Measurements from ENCODE around the gene MS4A15. TPM values are rescaled to one million over a fixed set of nuclear protein-coding genes. Genes with fewer than 3 reads are reported as not detected.

The MS4A15 gene
- total and polyA plus RNA-seq, 9 of the 15 experiments (the other 6 are each of a cell fraction or from before 2014, with no cell fraction given), result not detected

- no peak overlapping the region for H3K9ac ChIP-seq (ENCODE audit: insufficient read depth in 1 of 2, low read depth in 2 of 2, low read length in 2 of 2)
- no peaks in the 10 kb centered on the region for H3K9me1 ChIP-seq (ENCODE audit: control insufficient read depth, insufficient read depth, low read length)
- no peaks in the 10 kb centered on the region for H3K36me3 ChIP-seq (ENCODE audit: control insufficient read depth, insufficient read depth, low read length)
- peaks cover 37 to 60% of the 10 kb centered on the region in 2 experiments for H3K27me3 ChIP-seq (ENCODE audit: control insufficient read depth in 2 of 2, insufficient read depth in 2 of 2, low read length in 2 of 2)
- no peak overlapping the region for H3K27ac ChIP-seq (ENCODE audit: extremely low read depth, low read depth, low read length)
- intact Hi-C loops (cut with micrococcal nuclease), result no loop called here
- H3K4me1 ChIP-seq (replicated peaks in 1 of 2; ENCODE audit: control insufficient read depth in 2 of 2, insufficient read depth in 2 of 2, low read length in 2 of 2), result peaks cover 0 to 10% of the 10 kb centered on the region in 2 experiments; a peak in 1 of 5 replicates
- ChIA-PET CTCF (ENCODE audit: low intra/inter-chr PET ratio) (no interaction called here), POLR2A (interaction anchor here (0.6 kb wide), 1 partner anchor 17 kb away, joined by 3 read pairs; no protein-coding TSS in a partner anchor)
- no peak overlapping the region for H2AFZ ChIP-seq (ENCODE audit: low read depth, low read length)
- no peaks in the 10 kb centered on the region for H4K20me1 ChIP-seq (replicated peaks; ENCODE audit: control insufficient read depth, insufficient read depth, low read length)
- in situ Hi-C loops (cut with MboI), result no loop called here
- 0 out of 2 replicates have a peak, but pooled peaks have one; percentile 13 for TF ChIP-seq CEBPB (tag; IDR thresholded peaks at IDR 0.05)
- TF ChIP-seq ZNF174 (CRISPR knock-in tag; IDR thresholded peaks at IDR 0.05), result no peak
- H3K79me2 ChIP-seq (ENCODE audit: control insufficient read depth, insufficient read depth, low read length), result no peaks in the 10 kb centered on the region
- FAIRE-seq (no peak), DNase-seq (ENCODE audit: extremely low read depth in 1 of 4, low spot score in 3 of 4) (no peak), ATAC-seq (no peak)
- WGBS (ENCODE audit: insufficient coverage, low coverage, missing lambda C conversion rate), result 21% methylated on average over 5 of the region's 5 CpGs
- no TSS peak for BruUV-seq (replicated peaks)
- H3K4me3 ChIP-seq, result no peak overlapping the region
- no peaks in the 10 kb centered on the region for H3K9me3 ChIP-seq (replicated peaks; ENCODE audit: control insufficient read depth, insufficient read depth, low read depth, low read length)
- H3K4me2 ChIP-seq (ENCODE audit: insufficient read depth, low read length), result no peak overlapping the region
Measured at GRCh38 chr11:60765355-60765754, 8.7 kb downstream of the MS4A15 start.

DNA sequence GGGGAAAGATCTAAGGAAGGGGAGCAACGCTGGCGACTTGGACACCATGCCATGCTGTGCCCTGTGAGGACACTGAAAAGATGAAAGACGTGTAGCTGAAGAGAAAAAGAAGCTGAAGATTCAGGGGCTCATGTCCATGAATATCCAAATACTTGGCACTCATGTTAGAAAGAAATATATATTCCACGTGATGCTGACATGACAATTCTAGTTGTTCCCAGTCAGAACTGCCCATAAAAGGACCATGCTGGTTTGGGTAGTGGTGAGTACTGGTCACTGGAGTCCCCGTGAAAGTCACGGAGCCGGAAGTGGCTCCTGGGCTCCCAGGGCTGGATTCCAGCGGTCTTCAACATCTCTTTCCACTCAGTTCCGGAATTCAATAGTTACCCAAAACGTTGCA lies 9.9 kb downstream of the MS4A15 start:
- Histone ChIP-seq H3K79me2 (ENCODE audit: control insufficient read depth, insufficient read depth, low read length) (no peaks in the 10 kb centered on the region), H3K27ac (ENCODE audit: extremely low read depth, low read depth, low read length) (no peak overlapping the region), H3K4me1 (replicated peaks in 1 of 2; ENCODE audit: control insufficient read depth in 2 of 2, insufficient read depth in 2 of 2, low read length in 2 of 2) (peaks cover 0 to 10% of the 10 kb centered on the region in 2 experiments; a peak in 1 of 5 replicates), H4K20me1 (replicated peaks; ENCODE audit: control insufficient read depth, insufficient read depth, low read length) (peaks cover 2% of the 10 kb centered on the region; the same call in 1 of the 2 replicates), H3K27me3 (ENCODE audit: control insufficient read depth in 2 of 2, insufficient read depth in 2 of 2, low read length in 2 of 2) (peaks cover 35 to 68% of the 10 kb centered on the region in 2 experiments), H3K4me2 (ENCODE audit: insufficient read depth, low read length) (no peak overlapping the region), H3K9ac (ENCODE audit: insufficient read depth in 1 of 2, low read depth in 2 of 2, low read length in 2 of 2) (no peak overlapping the region), H2AFZ (ENCODE audit: low read depth, low read length) (no peak overlapping the region), H3K9me1 (ENCODE audit: control insufficient read depth, insufficient read depth, low read length) (no peaks in the 10 kb centered on the region), H3K9me3 (replicated peaks; ENCODE audit: control insufficient read depth, insufficient read depth, low read depth, low read length) (no peaks in the 10 kb centered on the region), H3K4me3 (no peak overlapping the region), H3K36me3 (ENCODE audit: control insufficient read depth, insufficient read depth, low read length) (no peaks in the 10 kb centered on the region)
- ChIA-PET CTCF (ENCODE audit: low intra/inter-chr PET ratio) (interaction anchor here (1.1 kb wide), 1 partner anchor 9 kb away, joined by 3 read pairs; no protein-coding TSS in a partner anchor), POLR2A (interaction anchor here (0.5 kb wide), 1 partner anchor 26 kb away, joined by 4 read pairs; no protein-coding TSS in a partner anchor)
- no TSS peak for BruUV-seq (replicated peaks)
- intact Hi-C loops (cut with micrococcal nuclease), result no loop called here
- DNase-seq (ENCODE audit: extremely low read depth in 1 of 4, low spot score in 3 of 4) (no peak), ATAC-seq (no peak), FAIRE-seq (no peak)
- TF ChIP-seq SRSF9 (IDR thresholded peaks at IDR 0.05; ENCODE audit: borderline replicate concordance, low read depth, low read length), result no peak
- peak; percentile 53; the same call in 1 of the 2 replicates for TF ChIP-seq MAFG (tag; conservative IDR thresholded peaks at IDR 0.05)
- TF ChIP-seq ELF1 (tag; IDR thresholded peaks at IDR 0.05), result 0 out of 2 replicates have a peak, but pooled peaks have one; percentile 38
- no peak for TF ChIP-seq CCNT2 (IDR thresholded peaks at IDR 0.05; ENCODE audit: borderline replicate concordance, extremely low read depth, insufficient read length, low read depth, low read length)
- peak; percentile 54; the same call in 1 of the 2 replicates for TF ChIP-seq C11orf30 (IDR thresholded peaks at IDR 0.05; ENCODE audit: low read depth)
- TF ChIP-seq MXI1 (IDR thresholded peaks at IDR 0.05; ENCODE audit: low read depth, low read length), result no peak
- TF ChIP-seq ZNF316 (IDR thresholded peaks at IDR 0.05), result peak; percentile 71
- no peak for TF ChIP-seq ZNF274 (IDR thresholded peaks at IDR 0.05; ENCODE audit: borderline replicate concordance, low read depth, low read length)
- TF ChIP-seq MAFF (IDR thresholded peaks at IDR 0.05; ENCODE audit: low read length), result peak; percentile 41; the same call in 1 of the 2 replicates
- peak; percentile 67 for TF ChIP-seq GABPA (tag; conservative IDR thresholded peaks at IDR 0.05; ENCODE audit: low read depth)
- in situ Hi-C loops (cut with MboI), result no loop called here
- under 1% methylated on average over 10 of the region's 10 CpGs for WGBS (ENCODE audit: insufficient coverage, low coverage, missing lambda C conversion rate)

Measured in K562 (cell line).